Mammary epithelial cell (primary cell): ENCODE results near the gene PPFIBP2.

Source experiments
- EZH2 ChIP-seq: IDR thresholded peaks from 2 replicates; pipeline ENCODE4 v1.6.1; 2012; ENCODE audit warnings: low read length, inconsistent platforms, borderline replicate concordance
- TF ChIP-seq, protein P1 (sequence below), 2 donors: IDR thresholded peaks in 1 of 2; conservative IDR thresholded peaks in 1 of 2; 2 replicates each; pipeline ENCODE4 v1.5.1; 2011 to 2012; ENCODE audit warnings: inconsistent platforms in 2 of 2, low read length in 2 of 2, mild to moderate bottlenecking in 2 of 2, control low read depth in 1 of 2, low read depth in 1 of 2; ENCODE audit not compliant: insufficient read depth in 1 of 2; ENCODE audit errors: extremely low read depth in 1 of 2

DNA sequence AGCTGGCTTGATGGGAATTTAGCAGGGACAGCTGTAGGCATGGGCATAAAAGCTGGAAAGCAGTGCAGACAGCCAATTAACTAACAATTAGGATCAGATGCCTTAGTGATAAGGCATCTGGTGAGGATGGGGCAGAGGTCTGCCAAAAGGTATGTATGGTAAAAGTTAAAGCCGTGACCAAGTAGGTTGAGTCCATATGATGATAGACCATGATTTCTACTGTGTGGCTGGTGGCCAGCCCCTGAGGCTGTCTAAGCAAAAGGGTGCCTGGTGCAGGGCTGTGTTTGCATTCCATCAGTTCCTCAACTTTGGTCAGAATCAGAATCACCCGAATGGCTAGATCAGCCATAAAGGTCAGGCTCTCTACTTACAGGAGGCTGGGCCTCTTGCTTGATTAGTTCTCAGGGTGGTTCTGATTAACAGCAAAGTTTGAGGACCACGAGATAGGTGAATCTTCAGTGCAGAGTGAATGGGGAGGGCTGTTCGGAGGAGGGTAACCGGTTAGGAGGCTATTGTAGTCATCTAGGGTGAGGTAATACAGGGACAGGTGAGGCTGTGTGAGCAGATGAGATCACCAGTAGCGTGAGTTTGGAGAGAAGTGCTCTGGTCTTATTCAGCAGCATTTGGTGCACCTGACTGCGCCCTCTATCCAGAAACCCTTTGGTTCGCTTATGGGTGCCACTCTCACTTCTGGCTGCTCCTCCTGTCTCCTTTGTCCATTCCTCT lies 27.2 kb downstream of the PPFIBP2 start:
- TF ChIP-seq EZH2: no peak
- TF ChIP-seq, protein P1, sequence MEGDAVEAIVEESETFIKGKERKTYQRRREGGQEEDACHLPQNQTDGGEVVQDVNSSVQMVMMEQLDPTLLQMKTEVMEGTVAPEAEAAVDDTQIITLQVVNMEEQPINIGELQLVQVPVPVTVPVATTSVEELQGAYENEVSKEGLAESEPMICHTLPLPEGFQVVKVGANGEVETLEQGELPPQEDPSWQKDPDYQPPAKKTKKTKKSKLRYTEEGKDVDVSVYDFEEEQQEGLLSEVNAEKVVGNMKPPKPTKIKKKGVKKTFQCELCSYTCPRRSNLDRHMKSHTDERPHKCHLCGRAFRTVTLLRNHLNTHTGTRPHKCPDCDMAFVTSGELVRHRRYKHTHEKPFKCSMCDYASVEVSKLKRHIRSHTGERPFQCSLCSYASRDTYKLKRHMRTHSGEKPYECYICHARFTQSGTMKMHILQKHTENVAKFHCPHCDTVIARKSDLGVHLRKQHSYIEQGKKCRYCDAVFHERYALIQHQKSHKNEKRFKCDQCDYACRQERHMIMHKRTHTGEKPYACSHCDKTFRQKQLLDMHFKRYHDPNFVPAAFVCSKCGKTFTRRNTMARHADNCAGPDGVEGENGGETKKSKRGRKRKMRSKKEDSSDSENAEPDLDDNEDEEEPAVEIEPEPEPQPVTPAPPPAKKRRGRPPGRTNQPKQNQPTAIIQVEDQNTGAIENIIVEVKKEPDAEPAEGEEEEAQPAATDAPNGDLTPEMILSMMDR (conservative IDR thresholded peaks at IDR 0.05 in 1 of 2, IDR thresholded peaks at IDR 0.05 in 1 of 2; ENCODE audit: extremely low read depth in 1 of 2, insufficient read depth in 1 of 2, low read depth in 1 of 2, low read length in 2 of 2): no peak
